HUES6 (cell line): ENCODE measurements around the gene SIGLEC5.
"Not testable (repeated sequence)": the region's sequence is repeated elsewhere in the genome, so short reads cannot be mapped to it uniquely, and the experiment has no call there.

Experiments used
- H3K27ac ChIP-seq: 2 replicates; pipeline ENCODE4 v1.7.0; 2013; ENCODE audit warnings: low read depth, mild to moderate bottlenecking, low read length, inconsistent platforms
- H3K27me3 ChIP-seq: 2 replicates; pipeline ENCODE4 v1.6.1; 2013; ENCODE audit warnings: low read length; ENCODE audit not compliant: control insufficient read depth, insufficient read depth
- H3K36me3 ChIP-seq: 2 replicates; pipeline ENCODE4 v1.6.1; 2013; ENCODE audit warnings: low read length; ENCODE audit not compliant: control insufficient read depth, insufficient read depth
- H3K4me1 ChIP-seq: 2 replicates; pipeline ENCODE4 v1.6.1; 2013; ENCODE audit warnings: low read length; ENCODE audit not compliant: control insufficient read depth, insufficient read depth
- H3K4me3 ChIP-seq: 2 replicates; pipeline ENCODE4 v1.5.1; 2013; ENCODE audit warnings: low read depth, low read length
- H3K9ac ChIP-seq: one replicate; pipeline ENCODE4 v1.6.1; 2013; ENCODE audit warnings: mild to moderate bottlenecking, low read length
- H3K9me3 ChIP-seq: 2 replicates; pipeline ENCODE4 v1.6.1; 2013; ENCODE audit warnings: low read depth, low read length; ENCODE audit not compliant: control insufficient read depth, insufficient read depth

Gene SIGLEC5, protein sequence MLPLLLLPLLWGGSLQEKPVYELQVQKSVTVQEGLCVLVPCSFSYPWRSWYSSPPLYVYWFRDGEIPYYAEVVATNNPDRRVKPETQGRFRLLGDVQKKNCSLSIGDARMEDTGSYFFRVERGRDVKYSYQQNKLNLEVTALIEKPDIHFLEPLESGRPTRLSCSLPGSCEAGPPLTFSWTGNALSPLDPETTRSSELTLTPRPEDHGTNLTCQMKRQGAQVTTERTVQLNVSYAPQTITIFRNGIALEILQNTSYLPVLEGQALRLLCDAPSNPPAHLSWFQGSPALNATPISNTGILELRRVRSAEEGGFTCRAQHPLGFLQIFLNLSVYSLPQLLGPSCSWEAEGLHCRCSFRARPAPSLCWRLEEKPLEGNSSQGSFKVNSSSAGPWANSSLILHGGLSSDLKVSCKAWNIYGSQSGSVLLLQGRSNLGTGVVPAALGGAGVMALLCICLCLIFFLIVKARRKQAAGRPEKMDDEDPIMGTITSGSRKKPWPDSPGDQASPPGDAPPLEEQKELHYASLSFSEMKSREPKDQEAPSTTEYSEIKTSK

DNA sequence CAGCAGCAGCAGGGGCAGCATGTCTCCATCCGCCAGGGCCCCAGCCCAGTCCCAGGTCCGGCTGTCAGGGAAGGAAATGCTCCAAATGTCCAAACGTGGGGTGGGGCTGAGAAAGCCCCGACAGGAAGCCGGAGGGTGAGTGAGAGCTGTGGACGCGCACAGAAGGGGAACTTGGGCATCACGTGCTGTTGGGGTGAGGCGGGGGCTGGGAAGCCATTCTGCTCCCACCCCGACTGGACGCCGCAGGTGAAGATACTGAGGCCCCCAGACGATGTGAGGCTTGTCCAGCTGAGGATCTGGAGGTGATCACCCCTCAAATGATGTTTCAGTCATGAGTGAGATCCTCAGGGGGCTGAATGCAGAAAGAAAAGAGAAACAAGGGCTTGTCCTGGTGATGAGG lies at the start of gene SIGLEC5:
SIGLEC5 (minus strand) TSS at position 87 of the 400 bp plus-strand sequence; CDS start at position 21, 66 bp downstream.
- not testable (repeated sequence) for H3K4me1 ChIP-seq, H3K27ac ChIP-seq, H3K36me3 ChIP-seq, H3K9ac ChIP-seq, H3K9me3 ChIP-seq, H3K4me3 ChIP-seq
- H3K27me3 ChIP-seq, result peaks cover 23% of the 10 kb centered on the region; the same call in 1 of the 2 replicates

DNA sequence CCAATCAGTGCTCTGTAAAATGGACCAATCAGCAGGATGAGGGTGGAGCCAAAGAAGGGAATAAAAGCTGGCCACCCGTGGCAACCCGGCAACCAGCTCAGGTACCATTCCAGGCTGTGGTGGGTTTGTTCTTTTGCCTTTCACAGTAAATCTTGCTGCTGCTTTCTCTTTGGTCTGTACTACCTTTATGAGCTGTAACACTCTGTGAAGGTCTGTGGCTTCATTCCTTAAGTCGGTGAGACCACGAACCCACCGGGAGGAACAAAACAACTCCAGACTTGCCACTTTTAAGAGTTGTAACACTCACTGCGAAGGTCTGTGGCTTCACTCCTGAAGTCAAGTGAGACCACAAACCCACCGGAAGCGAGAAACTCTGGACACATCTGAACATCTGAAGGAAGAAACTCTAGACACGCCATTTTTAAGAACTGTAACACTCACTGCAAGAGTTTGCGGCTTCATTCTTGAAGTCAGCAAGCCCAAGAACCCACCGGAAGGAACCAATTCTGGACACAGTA lies 46.4 kb upstream of the SIGLEC5 start:
- H3K27me3 ChIP-seq, result no peaks in the 10 kb centered on the region
- no peak overlapping the region for H3K9ac ChIP-seq
- no peaks in the 10 kb centered on the region for H3K36me3 ChIP-seq
- H3K4me1 ChIP-seq, result no peaks in the 10 kb centered on the region
- H3K4me3 ChIP-seq, result no peak overlapping the region
- 0 out of 2 replicates have a peak, but pooled peaks cover 4% of the 10 kb centered on the region for H3K9me3 ChIP-seq
- no peak overlapping the region for H3K27ac ChIP-seq

DNA sequence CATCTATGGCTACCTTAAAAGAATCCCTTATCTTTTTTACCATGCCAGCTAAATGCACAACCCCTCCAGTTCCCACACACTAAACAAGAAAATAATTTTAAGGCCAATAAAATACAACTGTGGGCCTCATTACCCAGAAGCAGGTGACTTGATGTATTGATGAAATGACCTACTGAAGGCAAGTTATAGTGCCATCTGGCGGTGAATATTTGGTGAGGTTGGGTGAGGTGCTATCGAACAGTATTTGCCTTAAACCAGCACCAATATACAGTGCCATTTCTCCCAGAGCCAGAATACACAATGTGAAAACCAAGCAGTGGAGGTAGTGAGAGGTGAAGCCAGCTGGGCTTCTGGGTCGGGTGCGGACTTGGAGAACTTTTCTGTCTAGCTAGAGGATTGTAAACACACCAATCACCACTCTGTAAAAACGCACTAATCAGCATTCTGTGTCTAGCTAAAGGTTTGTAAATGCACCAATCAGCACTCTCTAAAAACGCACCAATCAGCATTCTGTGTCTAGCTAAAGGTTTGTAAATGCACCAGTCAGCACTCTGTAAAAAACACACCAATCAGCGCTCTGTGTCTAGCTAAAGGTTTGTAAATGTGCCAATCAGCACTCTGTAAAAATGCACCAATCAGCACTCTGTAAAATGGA lies 45.8 kb upstream of the SIGLEC5 start:
- not testable (repeated sequence) for H3K9me3 ChIP-seq, H3K4me1 ChIP-seq, H3K36me3 ChIP-seq, H3K27ac ChIP-seq, H3K9ac ChIP-seq, H3K4me3 ChIP-seq, H3K27me3 ChIP-seq

DNA sequence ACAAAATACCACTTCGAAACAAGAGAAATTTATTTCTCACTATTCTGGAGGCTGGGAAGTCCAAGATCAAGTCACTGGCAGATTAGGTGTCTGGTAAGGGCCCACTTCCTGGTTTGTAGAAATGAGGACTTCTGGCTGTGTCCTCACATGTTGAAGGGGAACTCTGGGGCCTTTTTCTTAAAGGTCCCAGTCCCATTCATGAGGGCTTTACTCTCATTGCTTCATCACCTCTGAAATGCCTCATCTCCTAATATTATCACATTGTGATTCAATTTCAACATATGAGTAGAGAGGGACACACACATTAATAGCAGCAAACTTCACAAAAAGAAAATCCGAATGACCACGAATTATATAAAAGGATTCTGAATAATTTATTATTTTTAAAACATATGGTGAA lies 38.0 kb upstream of the SIGLEC5 start:
- Histone ChIP-seq H3K4me1 (no peaks in the 10 kb centered on the region), H3K36me3 (no peaks in the 10 kb centered on the region), H3K27me3 (peaks cover 11% of the 10 kb centered on the region), H3K27ac (no peak overlapping the region), H3K9me3 (no peaks in the 10 kb centered on the region), H3K4me3 (no peak overlapping the region), H3K9ac (no peak overlapping the region)

DNA sequence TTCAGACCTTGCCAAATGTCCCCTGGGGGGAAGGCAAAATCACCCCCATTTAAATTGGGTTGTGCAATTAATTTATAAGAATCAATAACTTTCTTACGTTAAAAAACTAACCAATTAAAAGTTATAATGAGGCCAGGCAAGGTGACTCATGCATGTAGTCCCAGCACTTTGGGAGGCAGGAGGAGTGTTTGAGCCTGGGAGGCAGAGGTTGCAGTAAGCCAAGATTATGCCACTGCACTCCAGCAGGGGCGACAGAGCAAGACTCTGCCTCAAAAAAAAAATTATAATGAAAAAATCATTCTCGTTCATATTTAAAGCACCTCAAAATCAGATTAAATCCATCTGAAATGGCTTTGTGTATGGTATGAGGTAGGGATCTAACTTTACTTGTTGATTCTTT lies 34.8 kb upstream of the SIGLEC5 start:
- Histone ChIP-seq H3K4me1 (no peaks in the 10 kb centered on the region), H3K27ac (no peak overlapping the region), H3K9ac (no peak overlapping the region), H3K4me3 (no peak overlapping the region), H3K27me3 (peaks cover 16% of the 10 kb centered on the region), H3K36me3 (no peaks in the 10 kb centered on the region), H3K9me3 (no peaks in the 10 kb centered on the region)

DNA sequence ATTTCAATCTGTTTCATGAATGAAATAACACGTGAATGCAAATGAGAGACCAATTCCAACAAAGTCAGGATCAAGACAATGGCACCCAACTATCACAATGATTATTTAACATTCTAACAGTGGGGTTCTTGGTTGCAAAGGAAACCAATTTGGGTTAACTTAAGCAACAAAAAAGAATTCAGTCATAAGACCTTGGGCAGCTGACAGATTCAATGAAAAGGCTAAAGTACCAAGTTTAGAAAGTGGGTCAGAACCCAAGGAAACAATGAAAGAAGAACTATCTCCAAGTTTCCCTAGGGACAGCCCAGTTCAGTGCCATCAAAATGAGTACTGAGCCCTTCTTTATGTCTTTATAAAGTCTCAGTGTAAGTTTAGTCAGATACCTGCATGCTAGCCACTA lies 33.9 kb upstream of the SIGLEC5 start:
- H3K9ac ChIP-seq, result no peak overlapping the region

DNA sequence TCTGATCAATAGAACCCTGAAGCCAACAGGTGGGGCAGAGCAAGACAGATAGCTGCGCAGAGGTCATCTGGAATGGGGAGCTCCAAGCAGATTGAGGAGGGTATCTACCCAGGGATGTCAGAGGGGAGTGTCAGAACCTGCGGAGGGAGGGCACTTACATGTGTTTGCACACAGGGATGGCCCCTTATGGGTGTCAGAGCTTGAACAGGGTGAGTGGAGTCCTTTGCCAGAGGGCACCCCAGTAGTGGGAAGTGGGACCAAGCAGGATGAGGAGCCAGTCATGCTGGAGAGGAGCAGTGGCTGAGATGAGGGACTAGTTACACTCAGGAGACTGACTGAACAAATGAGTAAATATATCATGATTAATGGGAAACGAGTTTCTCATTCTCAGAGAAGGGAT lies 33.4 kb upstream of the SIGLEC5 start:
- H3K4me3 ChIP-seq, result no peak overlapping the region
- H3K9ac ChIP-seq, result no peak overlapping the region
- H3K4me1 ChIP-seq, result no peaks in the 10 kb centered on the region
- H3K9me3 ChIP-seq, result no peaks in the 10 kb centered on the region
- H3K27me3 ChIP-seq, result peaks cover 20% of the 10 kb centered on the region
- no peak overlapping the region for H3K27ac ChIP-seq
- H3K36me3 ChIP-seq, result no peaks in the 10 kb centered on the region

More for the DNA sequence above, 33.9 kb upstream of the SIGLEC5 start:
- no peak overlapping the region for H3K4me3 ChIP-seq
- no peaks in the 10 kb centered on the region for H3K4me1 ChIP-seq
- H3K27ac ChIP-seq, result no peak overlapping the region
- H3K36me3 ChIP-seq, result no peaks in the 10 kb centered on the region
- no peaks in the 10 kb centered on the region for H3K9me3 ChIP-seq
- peaks cover 20% of the 10 kb centered on the region for H3K27me3 ChIP-seq

DNA sequence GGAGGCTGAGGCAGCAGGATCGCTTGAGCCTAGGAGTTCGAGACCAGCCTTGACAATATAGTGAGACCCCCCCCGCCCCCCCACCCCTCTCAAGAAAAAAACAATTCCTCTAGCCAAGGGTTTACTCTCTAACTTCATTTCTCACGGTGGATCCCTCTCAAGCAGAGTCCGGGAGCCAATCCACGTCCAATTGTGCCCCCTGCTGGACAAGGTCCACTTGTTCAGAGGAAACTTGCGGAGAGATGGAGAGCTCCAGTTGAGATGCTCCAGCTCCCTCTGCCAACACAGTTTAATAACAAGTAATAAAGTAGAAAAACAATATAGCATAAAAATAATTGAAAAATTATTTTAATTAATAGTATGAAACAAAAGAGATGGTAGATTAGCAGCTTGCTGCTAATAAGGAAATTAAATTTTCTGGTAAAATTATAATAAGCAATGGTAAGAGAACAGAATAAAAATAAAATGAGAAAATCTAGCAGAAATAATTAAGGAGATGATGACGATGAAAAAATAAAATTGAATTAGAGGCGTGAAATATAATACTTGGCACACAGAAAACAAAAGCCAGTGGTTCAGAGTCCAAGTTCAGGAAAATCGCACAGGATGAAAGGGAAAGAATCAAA lies 30.9 kb upstream of the SIGLEC5 start:
- Histone ChIP-seq H3K36me3 (no peaks in the 10 kb centered on the region), H3K4me1 (no peaks in the 10 kb centered on the region), H3K27me3 (peaks cover 20% of the 10 kb centered on the region), H3K27ac (no peak overlapping the region), H3K9me3 (no peaks in the 10 kb centered on the region), H3K4me3 (no peak overlapping the region), H3K9ac (no peak overlapping the region)

DNA sequence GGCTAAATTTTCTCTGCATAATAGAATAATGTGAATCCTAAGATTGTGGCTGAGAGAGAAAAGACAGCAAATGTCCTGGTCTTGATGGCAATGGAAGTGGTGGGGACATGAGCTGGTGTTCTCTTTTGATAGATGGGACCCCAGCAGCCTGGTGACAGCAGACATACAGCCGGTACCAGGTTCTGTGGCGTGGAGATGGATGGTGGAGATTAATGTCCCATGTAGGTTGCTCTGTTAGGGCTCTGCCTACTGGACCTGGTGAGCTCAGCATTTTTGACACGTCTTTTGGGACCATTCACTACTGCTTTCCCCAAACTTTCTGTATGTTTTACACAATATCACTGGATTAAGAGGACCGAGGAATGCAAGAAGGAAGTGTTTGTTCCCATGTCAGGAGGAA lies 24.6 kb upstream of the SIGLEC5 start:
- Histone ChIP-seq H3K27ac (no peak overlapping the region), H3K4me3 (no peak overlapping the region), H3K4me1 (no peaks in the 10 kb centered on the region), H3K9ac (no peak overlapping the region), H3K9me3 (0 out of 2 replicates have a peak, but pooled peaks cover 2% of the 10 kb centered on the region), H3K27me3 (peaks cover 30% of the 10 kb centered on the region; the same call in 1 of the 2 replicates), H3K36me3 (no peaks in the 10 kb centered on the region)

DNA sequence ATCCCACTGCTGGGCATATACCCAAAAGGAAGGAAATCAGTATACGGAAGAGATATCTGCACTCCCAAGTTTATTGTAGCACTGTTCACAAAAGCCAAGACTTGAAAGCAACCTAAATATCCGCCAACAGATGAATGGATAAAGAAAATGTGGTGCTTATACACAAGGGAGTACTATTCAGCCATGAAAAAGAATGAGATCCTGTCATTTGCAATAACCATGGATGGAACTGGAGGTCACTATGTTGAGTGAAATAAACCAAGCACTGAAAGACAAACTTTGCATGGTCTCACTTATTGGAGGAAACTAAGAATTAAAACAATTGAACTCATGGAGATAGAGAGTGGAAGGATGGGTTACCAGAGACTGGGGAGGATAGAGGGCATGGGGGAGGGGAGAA lies 23.0 kb upstream of the SIGLEC5 start:
- 0 out of 2 replicates have a peak, but pooled peaks cover 2% of the 10 kb centered on the region for H3K9me3 ChIP-seq
- H3K4me1 ChIP-seq, result no peaks in the 10 kb centered on the region
- H3K4me3 ChIP-seq, result no peak overlapping the region
- peaks cover 38% of the 10 kb centered on the region; the same call in 1 of the 2 replicates for H3K27me3 ChIP-seq
- H3K9ac ChIP-seq, result no peak overlapping the region
- no peaks in the 10 kb centered on the region for H3K36me3 ChIP-seq
- no peak overlapping the region for H3K27ac ChIP-seq
